ENCODE results near the gene DBN1. TPM values are rescaled to one million over a fixed set of nuclear protein-coding genes. Genes with fewer than 3 reads are reported as not detected.

The DBN1 gene
- total and polyA plus RNA-seq, 9 of the 15 experiments (the other 6 are each of a cell fraction or from before 2014, with no cell fraction given): 0.25 to 87.2 (median 27.9) TPM

GRCh38 chr5:177462021-177462670 is 11.3 kb downstream of the DBN1 start:
- CTCF ChIA-PET (ENCODE audit: low intra/inter-chr PET ratio): no interaction called here
- peak overlapping the region; percentile 60 for H3K27ac ChIP-seq (ENCODE audit: extremely low read depth, low read depth, low read length)
- TF ChIP-seq ETV1 (tag; conservative IDR thresholded peaks at IDR 0.05; ENCODE audit: low read depth) (0 out of 2 replicates have a peak, but pooled peaks have one; percentile 41), ZZZ3 (IDR thresholded peaks at IDR 0.05) (no peak), SMAD3 (CRISPR knock-in tag; conservative IDR thresholded peaks at IDR 0.05) (no peak), RBM14 (IDR thresholded peaks at IDR 0.05; ENCODE audit: borderline replicate concordance, insufficient read depth, low read depth, low read length) (no peak), TFAM (CRISPR knock-in tag; conservative IDR thresholded peaks at IDR 0.05) (no peak), RUNX1 (IDR thresholded peaks at IDR 0.05; ENCODE audit: low read depth) (no peak), GABPA (tag; conservative IDR thresholded peaks at IDR 0.05; ENCODE audit: low read depth) (peak; percentile 75), JUN (IDR thresholded peaks at IDR 0.05; ENCODE audit: borderline replicate concordance, low read depth, low read length) (no peak), JUN (CRISPR knock-in tag; IDR thresholded peaks at IDR 0.05; ENCODE audit: borderline replicate concordance) (no peak), MAZ (CRISPR knock-in tag; conservative IDR thresholded peaks at IDR 0.05 in 1 of 2, IDR thresholded peaks at IDR 0.05 in 1 of 2) (peak; percentile 21 to 40; a peak in 1 of 4 replicates), ZC3H4 (CRISPR knock-in tag; IDR thresholded peaks at IDR 0.05; ENCODE audit: borderline replicate concordance) (no peak), TAL1 (IDR thresholded peaks at IDR 0.05) (no peak), GABPB1 (CRISPR knock-in tag; IDR thresholded peaks at IDR 0.05) (peak; percentile 61; the same call in 1 of the 2 replicates), FOXP1 (CRISPR knock-in tag; IDR thresholded peaks at IDR 0.05) (no peak), RBM34 (IDR thresholded peaks at IDR 0.05; ENCODE audit: borderline replicate concordance, insufficient read depth, low read length) (no peak), HNRNPH1 (optimal IDR thresholded peaks at IDR 0.05; ENCODE audit: low read depth, low read length) (no peak), PATZ1 (CRISPR knock-in tag; IDR thresholded peaks at IDR 0.05; ENCODE audit: borderline replicate concordance) (no peak), ETV6 (IDR thresholded peaks at IDR 0.05; ENCODE audit: borderline replicate concordance in 1 of 2, low read depth in 2 of 2, low read length in 1 of 2) (peak in 1 of 2 experiments; percentile 53; a peak in 2 of 4 replicates), ETV6 (CRISPR knock-in tag; IDR thresholded peaks at IDR 0.05; ENCODE audit: borderline replicate concordance) (no peak), HOXB6 (CRISPR knock-in tag; IDR thresholded peaks at IDR 0.05; ENCODE audit: borderline replicate concordance) (no peak)

More at GRCh38 chr5:177462021-177462670, 11.3 kb downstream of the DBN1 start:
- 0 out of 3 replicates have a peak, but pooled peaks cover 2% of the 10 kb centered on the region for H3K79me2 ChIP-seq (ENCODE audit: control insufficient read depth, insufficient read depth, low read length)
- H3K4me2 ChIP-seq (ENCODE audit: insufficient read depth, low read length): peak overlapping the region; percentile 37
- peaks cover 4% of the 10 kb centered on the region for H3K9me3 ChIP-seq (replicated peaks; ENCODE audit: control insufficient read depth, insufficient read depth, low read depth, low read length)
- H3K9me1 ChIP-seq (ENCODE audit: control insufficient read depth, insufficient read depth, low read length): peaks cover under 1% of the 10 kb centered on the region
- no peak for FAIRE-seq
- BruUV-seq (replicated peaks): no TSS peak
- intact Hi-C loops (cut with micrococcal nuclease) (no loop called here), in situ Hi-C loops (cut with MboI) (no loop called here)
- peaks cover 8 to 38% of the 10 kb centered on the region in 2 experiments for H3K4me1 ChIP-seq (replicated peaks in 1 of 2; ENCODE audit: control insufficient read depth in 2 of 2, insufficient read depth in 2 of 2, low read length in 2 of 2)
- POLR2A ChIA-PET: interaction anchor here (0.6 to 1.5 kb wide), 2 partner anchors 22 to 83 kb away, joined by 3 read pairs; no protein-coding TSS in a partner anchor
- peak overlapping the region; percentile 20 to 69; a peak in 3 of 4 replicates for H3K9ac ChIP-seq (ENCODE audit: insufficient read depth in 1 of 2, low read depth in 2 of 2, low read length in 2 of 2)
- H2AFZ ChIP-seq (ENCODE audit: low read depth, low read length): peak overlapping the region; percentile 68
- DNase-seq (ENCODE audit: extremely low read depth in 1 of 4, low spot score in 3 of 4): peak in 1 of 4 experiments; percentile 55
- 70% methylated on average over 21 of the region's 27 CpGs for WGBS (ENCODE audit: insufficient coverage, low coverage, missing lambda C conversion rate)
- H3K27me3 ChIP-seq (ENCODE audit: control insufficient read depth in 2 of 2, insufficient read depth in 2 of 2, low read length in 2 of 2): no peaks in the 10 kb centered on the region
- H3K4me3 ChIP-seq: no peak overlapping the region
- ATAC-seq: peak; percentile 45
- H4K20me1 ChIP-seq (replicated peaks; ENCODE audit: control insufficient read depth, insufficient read depth, low read length): peaks cover 4% of the 10 kb centered on the region
- H3K36me3 ChIP-seq (ENCODE audit: control insufficient read depth, insufficient read depth, low read length): peaks cover 64% of the 10 kb centered on the region; the same call in 2 of the 3 replicates

Measured in K562 (cell line).